ENCODE measurements around the gene GALNT2.

GALNT2 gene

DNA sequence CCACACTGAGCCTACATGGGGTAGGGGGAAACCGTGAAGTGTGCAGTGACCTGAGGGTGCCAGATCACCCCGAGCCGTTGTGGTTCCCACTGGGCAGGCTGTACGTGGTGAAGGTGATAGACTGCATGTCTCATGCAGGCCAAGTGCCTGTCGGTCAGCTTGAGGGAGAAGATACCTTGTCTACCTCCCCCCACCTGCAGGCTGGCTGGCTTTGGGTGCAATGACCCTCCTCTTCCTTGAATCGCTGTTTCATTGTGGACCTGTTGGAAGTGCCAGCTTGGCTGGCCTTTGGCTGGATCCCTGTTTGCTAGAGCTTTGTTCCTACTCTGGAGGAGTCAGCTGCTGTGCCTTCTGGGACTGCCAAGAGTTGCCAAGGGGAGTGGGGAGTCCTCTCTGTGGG, 92.5 kb downstream of the GALNT2 start:
- Histone ChIP-seq H2AFZ (ENCODE audit: low read length) (no peak overlapping the region), H3K18ac (ENCODE audit: low read length) (no peak overlapping the region), H2BK120ac (ENCODE audit: low read depth, low read length) (no peak overlapping the region), H4K8ac (ENCODE audit: low read depth, low read length) (no peak overlapping the region), H3K14ac (ENCODE audit: low read length) (no peak overlapping the region), H3K4me1 (ENCODE audit: control insufficient read depth in 2 of 2, insufficient read depth in 1 of 2, low read depth in 1 of 2, low read length in 2 of 2) (peaks cover 17 to 34% of the 10 kb centered on the region in 2 donors), H3K79me1 (ENCODE audit: low read depth, low read length) (peaks cover 1% of the 10 kb centered on the region), H3K36me3 (replicated peaks in 1 of 2; ENCODE audit: control insufficient read depth in 2 of 2, insufficient read depth in 2 of 2, low read length in 2 of 2) (no peaks in the 10 kb centered on the region), H3K4ac (ENCODE audit: low read length) (no peak overlapping the region), H3K9ac (ENCODE audit: low read depth, low read length, poor library complexity) (no peak overlapping the region), H2AK5ac (ENCODE audit: low read depth, low read length) (no peak overlapping the region), H3K23ac (ENCODE audit: low read depth, low read length, poor library complexity) (no peak overlapping the region), H3K27ac (replicated peaks; ENCODE audit: low read length) (no peak overlapping the region), H2BK12ac (ENCODE audit: low read length) (no peak overlapping the region), H3K27me3 (ENCODE audit: control insufficient read depth in 3 of 3, insufficient read depth in 3 of 3, low read depth in 1 of 3, low read length in 3 of 3) (no peaks in the 10 kb centered on the region), H2BK5ac (ENCODE audit: low read length) (no peak overlapping the region), H3K4me3 (ENCODE audit: low read length in 2 of 2) (no peak overlapping the region), H3K9me3 (replicated peaks in 1 of 2; ENCODE audit: control insufficient read depth in 2 of 2, insufficient read depth in 1 of 2, low read depth in 1 of 2, low read length in 2 of 2) (peaks cover 1 to 6% of the 10 kb centered on the region in 2 donors), H4K91ac (ENCODE audit: low read depth, low read length, poor library complexity) (no peak overlapping the region), H3K4me2 (ENCODE audit: insufficient read depth, low read length, poor library complexity, severe bottlenecking) (no peak overlapping the region), H2BK15ac (ENCODE audit: low read length) (no peak overlapping the region)
- DNase-seq (ENCODE audit: low spot score): no peak
- WGBS, 2 donors (ENCODE audit: extremely low coverage in 2 of 2, insufficient read length in 2 of 2, insufficient replicate concordance in 1 of 2): no CpG with 5 or more reads among the region's 6 CpGs

DNA sequence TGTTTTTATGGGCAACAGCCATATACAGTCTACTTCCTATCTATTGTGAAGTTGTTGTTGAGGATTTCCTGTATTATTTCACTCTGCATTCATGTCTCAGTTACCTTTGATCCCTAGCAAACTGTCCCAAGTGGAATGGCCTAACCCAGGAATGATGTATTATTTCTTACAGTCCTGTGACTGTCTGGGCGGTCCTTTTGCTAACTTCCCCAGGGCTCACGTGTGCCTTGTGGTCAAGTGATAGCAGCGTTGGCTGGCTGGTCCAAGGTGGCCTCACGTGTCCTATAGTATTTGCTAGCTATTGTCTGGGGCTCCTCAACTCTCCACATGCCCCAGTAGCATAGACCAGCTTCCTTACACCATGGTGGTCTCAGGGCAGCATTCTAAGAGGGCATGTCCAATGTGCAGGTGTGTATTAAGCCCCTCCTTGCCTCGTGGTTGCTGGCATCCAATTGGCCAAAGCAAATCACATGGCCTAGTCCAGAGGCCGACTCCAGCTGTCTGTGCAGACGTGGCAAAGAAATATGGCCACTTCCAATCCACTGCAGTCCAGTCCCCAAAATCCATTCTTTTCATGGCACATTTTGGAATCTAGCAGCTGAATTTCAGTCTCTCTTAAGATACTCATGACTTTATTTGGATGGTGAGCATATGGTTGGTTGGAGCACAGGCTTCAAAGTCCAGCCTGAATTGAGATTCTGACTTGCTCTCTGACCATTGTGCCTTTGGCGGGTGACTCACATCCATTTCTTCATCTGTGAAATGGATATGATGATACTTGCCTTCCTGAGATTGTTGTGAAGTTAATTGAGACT, 94.1 kb downstream of the GALNT2 start:
- Histone ChIP-seq H3K23ac (ENCODE audit: low read depth, low read length, poor library complexity) (no peak overlapping the region), H3K79me1 (ENCODE audit: low read depth, low read length) (peaks cover 1% of the 10 kb centered on the region), H2BK12ac (ENCODE audit: low read length) (no peak overlapping the region), H3K9me3 (replicated peaks in 1 of 2; ENCODE audit: control insufficient read depth in 2 of 2, insufficient read depth in 1 of 2, low read depth in 1 of 2, low read length in 2 of 2) (peaks cover 1 to 6% of the 10 kb centered on the region in 2 donors), H3K4ac (ENCODE audit: low read length) (no peak overlapping the region), H2BK15ac (ENCODE audit: low read length) (no peak overlapping the region), H3K14ac (ENCODE audit: low read length) (no peak overlapping the region), H2BK120ac (ENCODE audit: low read depth, low read length) (no peak overlapping the region), H3K27me3 (ENCODE audit: control insufficient read depth in 3 of 3, insufficient read depth in 3 of 3, low read depth in 1 of 3, low read length in 3 of 3) (no peaks in the 10 kb centered on the region), H3K4me1 (ENCODE audit: control insufficient read depth in 2 of 2, insufficient read depth in 1 of 2, low read depth in 1 of 2, low read length in 2 of 2) (peaks cover 14 to 19% of the 10 kb centered on the region in 2 donors), H2BK5ac (ENCODE audit: low read length) (no peak overlapping the region), H4K8ac (ENCODE audit: low read depth, low read length) (no peak overlapping the region), H3K36me3 (replicated peaks in 1 of 2; ENCODE audit: control insufficient read depth in 2 of 2, insufficient read depth in 2 of 2, low read length in 2 of 2) (no peaks in the 10 kb centered on the region), H3K4me2 (ENCODE audit: insufficient read depth, low read length, poor library complexity, severe bottlenecking) (no peak overlapping the region), H2AFZ (ENCODE audit: low read length) (no peak overlapping the region), H4K91ac (ENCODE audit: low read depth, low read length, poor library complexity) (no peak overlapping the region), H3K27ac (replicated peaks; ENCODE audit: low read length) (no peak overlapping the region), H3K18ac (ENCODE audit: low read length) (no peak overlapping the region), H2AK5ac (ENCODE audit: low read depth, low read length) (no peak overlapping the region), H3K4me3 (ENCODE audit: low read length in 2 of 2) (peak overlapping the region in 1 of 2 donors; percentile 40), H3K9ac (ENCODE audit: low read depth, low read length, poor library complexity) (no peak overlapping the region)
- no peak for DNase-seq (ENCODE audit: low spot score)
- WGBS, 2 donors (ENCODE audit: extremely low coverage in 2 of 2, insufficient read length in 2 of 2, insufficient replicate concordance in 1 of 2): no CpG with 5 or more reads among the region's 8 CpGs

DNA sequence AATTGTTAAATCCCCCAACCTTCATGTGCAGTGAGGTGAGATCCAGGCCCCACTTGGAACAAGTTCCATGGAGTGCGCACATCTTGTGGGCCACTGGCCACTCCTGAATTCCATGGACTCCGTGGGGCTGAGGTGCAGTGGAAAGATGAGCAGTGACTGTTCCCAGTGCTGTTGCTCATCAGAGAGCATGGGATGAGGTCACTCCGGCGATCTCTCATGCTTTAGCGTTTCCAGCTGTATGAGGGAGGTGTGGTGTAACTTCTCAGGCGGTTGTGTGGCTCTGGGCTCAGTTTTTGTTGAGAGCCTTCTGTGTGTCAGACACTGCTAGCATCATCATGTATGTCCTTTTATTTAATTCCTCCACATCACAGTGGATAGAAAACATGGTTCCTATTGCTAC, 96.2 kb downstream of the GALNT2 start:
- Histone ChIP-seq H3K4me2 (ENCODE audit: insufficient read depth, low read length, poor library complexity, severe bottlenecking) (no peak overlapping the region), H3K14ac (ENCODE audit: low read length) (no peak overlapping the region), H3K23ac (ENCODE audit: low read depth, low read length, poor library complexity) (no peak overlapping the region), H3K36me3 (replicated peaks in 1 of 2; ENCODE audit: control insufficient read depth in 2 of 2, insufficient read depth in 2 of 2, low read length in 2 of 2) (no peaks in the 10 kb centered on the region), H2AFZ (ENCODE audit: low read length) (no peak overlapping the region), H3K27ac (replicated peaks; ENCODE audit: low read length) (no peak overlapping the region), H3K79me1 (ENCODE audit: low read depth, low read length) (peaks cover 6% of the 10 kb centered on the region), H3K4me1 (ENCODE audit: control insufficient read depth in 2 of 2, insufficient read depth in 1 of 2, low read depth in 1 of 2, low read length in 2 of 2) (peaks cover 10 to 13% of the 10 kb centered on the region in 2 donors), H2AK5ac (ENCODE audit: low read depth, low read length) (no peak overlapping the region), H3K4me3 (ENCODE audit: low read length in 2 of 2) (peak overlapping the region in 1 of 2 donors; percentile 41), H2BK5ac (ENCODE audit: low read length) (no peak overlapping the region), H2BK12ac (ENCODE audit: low read length) (no peak overlapping the region), H3K27me3 (ENCODE audit: control insufficient read depth in 3 of 3, insufficient read depth in 3 of 3, low read depth in 1 of 3, low read length in 3 of 3) (no peaks in the 10 kb centered on the region), H3K9me3 (replicated peaks in 1 of 2; ENCODE audit: control insufficient read depth in 2 of 2, insufficient read depth in 1 of 2, low read depth in 1 of 2, low read length in 2 of 2) (peaks cover 3% of the 10 kb centered on the region in 2 donors), H2BK120ac (ENCODE audit: low read depth, low read length) (no peak overlapping the region), H3K9ac (ENCODE audit: low read depth, low read length, poor library complexity) (no peak overlapping the region), H2BK15ac (ENCODE audit: low read length) (no peak overlapping the region), H4K8ac (ENCODE audit: low read depth, low read length) (no peak overlapping the region), H3K4ac (ENCODE audit: low read length) (no peak overlapping the region), H3K18ac (ENCODE audit: low read length) (no peak overlapping the region), H4K91ac (ENCODE audit: low read depth, low read length, poor library complexity) (no peak overlapping the region)
- DNase-seq (ENCODE audit: low spot score): no peak
- WGBS, 2 donors (ENCODE audit: extremely low coverage in 2 of 2, insufficient read length in 2 of 2, insufficient replicate concordance in 1 of 2): no CpG with 5 or more reads among the region's 6 CpGs

DNA sequence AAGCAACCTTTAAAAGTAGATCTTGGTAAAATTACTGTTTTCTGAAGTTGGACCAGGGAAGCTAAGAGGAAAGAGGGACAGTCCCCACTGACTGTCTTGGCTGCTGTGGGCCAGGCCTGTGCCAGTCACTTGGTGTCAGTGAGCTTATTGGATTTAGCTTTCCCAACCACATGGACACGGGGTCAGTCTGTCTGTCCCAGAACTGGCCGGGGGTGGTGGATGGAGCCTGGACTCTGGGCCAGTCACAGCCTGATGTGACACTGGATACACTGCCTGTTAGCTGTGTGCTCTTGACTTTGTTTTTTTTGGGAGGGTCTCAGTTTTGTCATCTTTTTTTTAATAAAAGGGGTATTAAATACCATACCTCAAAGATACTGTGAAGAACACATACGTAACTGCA, 96.7 kb downstream of the GALNT2 start:
- Histone ChIP-seq H2BK120ac (ENCODE audit: low read depth, low read length) (no peak overlapping the region), H2AFZ (ENCODE audit: low read length) (no peak overlapping the region), H3K4me2 (ENCODE audit: insufficient read depth, low read length, poor library complexity, severe bottlenecking) (no peak overlapping the region), H3K18ac (ENCODE audit: low read length) (no peak overlapping the region), H4K8ac (ENCODE audit: low read depth, low read length) (no peak overlapping the region), H3K4me3 (ENCODE audit: low read length in 2 of 2) (no peak overlapping the region), H3K36me3 (replicated peaks in 1 of 2; ENCODE audit: control insufficient read depth in 2 of 2, insufficient read depth in 2 of 2, low read length in 2 of 2) (no peaks in the 10 kb centered on the region), H3K4me1 (ENCODE audit: control insufficient read depth in 2 of 2, insufficient read depth in 1 of 2, low read depth in 1 of 2, low read length in 2 of 2) (peaks cover 5 to 9% of the 10 kb centered on the region in 2 donors), H3K9me3 (replicated peaks in 1 of 2; ENCODE audit: control insufficient read depth in 2 of 2, insufficient read depth in 1 of 2, low read depth in 1 of 2, low read length in 2 of 2) (peaks cover 3% of the 10 kb centered on the region in 2 donors), H2BK5ac (ENCODE audit: low read length) (no peak overlapping the region), H2AK5ac (ENCODE audit: low read depth, low read length) (no peak overlapping the region), H3K27me3 (ENCODE audit: control insufficient read depth in 3 of 3, insufficient read depth in 3 of 3, low read depth in 1 of 3, low read length in 3 of 3) (no peaks in the 10 kb centered on the region), H3K14ac (ENCODE audit: low read length) (no peak overlapping the region), H2BK12ac (ENCODE audit: low read length) (no peak overlapping the region), H3K4ac (ENCODE audit: low read length) (no peak overlapping the region), H3K27ac (replicated peaks; ENCODE audit: low read length) (no peak overlapping the region), H4K91ac (ENCODE audit: low read depth, low read length, poor library complexity) (no peak overlapping the region), H3K79me1 (ENCODE audit: low read depth, low read length) (peaks cover 6% of the 10 kb centered on the region), H2BK15ac (ENCODE audit: low read length) (no peak overlapping the region), H3K23ac (ENCODE audit: low read depth, low read length, poor library complexity) (no peak overlapping the region), H3K9ac (ENCODE audit: low read depth, low read length, poor library complexity) (no peak overlapping the region)
- no peak for DNase-seq (ENCODE audit: low spot score)
- no CpG with 5 or more reads among the region's 3 CpGs for WGBS, 2 donors (ENCODE audit: extremely low coverage in 2 of 2, insufficient read length in 2 of 2, insufficient replicate concordance in 1 of 2)

Data from neuronal stem cell (in vitro differentiated cells).